NCI-H69 (cell line): Measurements from ENCODE around the gene CXCL17.
A peak's percentile ranks its signal among the peaks of the same experiment; 100 is the strongest.
"Not testable (repeated sequence)": the region's sequence is repeated elsewhere in the genome, so short reads cannot be mapped to it uniquely, and the experiment has no call there.

Experiments used
- DNase-seq: peaks from one replicate; lab custom pipeline; 2025; lab: John Stamatoyannopoulos, UW

Gene CXCL17

GRCh38 chr19:42442833-42443232 lies at the start of gene CXCL17:
TSS of gene CXCL17 (minus strand) at chr19:42442946. CDS start at chr19:42442832, 114 bp downstream.
- peak; percentile 69 for DNase-seq

- DNase-seq: peak; percentile 79
Measured at GRCh38 chr19:42488783-42489521, 46.2 kb upstream of the CXCL17 start.

- DNase-seq: no peak
Measured at GRCh38 chr19:42487798-42488178, 45.0 kb upstream of the CXCL17 start.

- DNase-seq: no peak
Measured at GRCh38 chr19:42487032-42487797, 44.5 kb upstream of the CXCL17 start.

GRCh38 chr19:42485036-42485435 lies 42.3 kb upstream of the CXCL17 start:
- DNase-seq: not testable (repeated sequence)

GRCh38 chr19:42480335-42481095 lies 37.8 kb upstream of the CXCL17 start:
- DNase-seq: no peak

GRCh38 chr19:42479736-42480135 lies 37.0 kb upstream of the CXCL17 start:
- no peak for DNase-seq

- no peak for DNase-seq
Measured at GRCh38 chr19:42478765-42479311, 36.1 kb upstream of the CXCL17 start.

- DNase-seq: no peak
Measured at GRCh38 chr19:42477933-42478332, 35.2 kb upstream of the CXCL17 start.

- DNase-seq: no peak
Measured at GRCh38 chr19:42477117-42477516, 34.4 kb upstream of the CXCL17 start.

GRCh38 chr19:42475366-42475765 lies 32.6 kb upstream of the CXCL17 start:
- DNase-seq: no peak

- DNase-seq: no peak
Measured at GRCh38 chr19:42474743-42475142, 32.0 kb upstream of the CXCL17 start.

- DNase-seq: no peak
Measured at GRCh38 chr19:42473686-42474085, 30.9 kb upstream of the CXCL17 start.

- DNase-seq: peak; percentile 26
Measured at GRCh38 chr19:42472402-42473147, 29.8 kb upstream of the CXCL17 start.

- peak; percentile 59 for DNase-seq
Measured at GRCh38 chr19:42471554-42472249, 29.0 kb upstream of the CXCL17 start.

- no peak for DNase-seq
Measured at GRCh38 chr19:42469311-42470235, 26.8 kb upstream of the CXCL17 start.

- DNase-seq: peak; percentile 94
Measured at GRCh38 chr19:42468273-42468796, 25.6 kb upstream of the CXCL17 start.

GRCh38 chr19:42467183-42467760 lies 24.5 kb upstream of the CXCL17 start:
- DNase-seq: no peak

- no peak for DNase-seq
Measured at GRCh38 chr19:42466521-42467182, 23.9 kb upstream of the CXCL17 start.
